HG02938 (cell line): ENCODE results near the gene PRKCE.

Experiments
- ATAC-seq: cut with Tn5 transposase; IDR thresholded peaks from one replicate; pipeline ENCODE4 v1.9.1; 2021; ENCODE audit warnings: mild to moderate bottlenecking, moderate library complexity; ENCODE audit not compliant: unreplicated experiment

The PRKCE gene

GRCh38 chr2:46173030-46173429, 521.6 kb downstream of the PRKCE start:
- ATAC-seq = no peak

- no peak for ATAC-seq
Observed at GRCh38 chr2:46173636-46174250, 522.3 kb downstream of the PRKCE start.

- no peak for ATAC-seq
Observed at GRCh38 chr2:46174345-46175170, 523.1 kb downstream of the PRKCE start.

GRCh38 chr2:46175419-46175818, 523.9 kb downstream of the PRKCE start:
- no peak for ATAC-seq

GRCh38 chr2:46177461-46178089, 526.1 kb downstream of the PRKCE start:
- no peak for ATAC-seq

GRCh38 chr2:46179037-46179621, 527.7 kb downstream of the PRKCE start:
- ATAC-seq = peak; percentile 92

GRCh38 chr2:46180189-46180588, 528.7 kb downstream of the PRKCE start:
- ATAC-seq = no peak

GRCh38 chr2:46181306-46181705, 529.8 kb downstream of the PRKCE start:
- no peak for ATAC-seq

GRCh38 chr2:46181789-46182530, 530.5 kb downstream of the PRKCE start:
- ATAC-seq = no peak

- ATAC-seq = no peak
Observed at GRCh38 chr2:46183426-46183825, 532.0 kb downstream of the PRKCE start.

- no peak for ATAC-seq
Observed at GRCh38 chr2:46184794-46185583, 533.5 kb downstream of the PRKCE start.

GRCh38 chr2:46187112-46187618, 535.7 kb downstream of the PRKCE start:
- ATAC-seq = peak; percentile 68

- no peak for ATAC-seq
Observed at GRCh38 chr2:46188041-46188716, 536.7 kb downstream of the PRKCE start.

- no peak for ATAC-seq
Observed at GRCh38 chr2:46193356-46193755, 541.9 kb downstream of the PRKCE start.

GRCh38 chr2:46193855-46194254, 542.4 kb downstream of the PRKCE start:
- ATAC-seq = no peak

GRCh38 chr2:46194856-46195255, 543.4 kb downstream of the PRKCE start:
- no peak for ATAC-seq

GRCh38 chr2:46195819-46196218, 544.3 kb downstream of the PRKCE start:
- no peak for ATAC-seq

GRCh38 chr2:46196871-46197462, 545.5 kb downstream of the PRKCE start:
- ATAC-seq = no peak

- no peak for ATAC-seq
Observed at GRCh38 chr2:46197672-46198071, 546.2 kb downstream of the PRKCE start.
